Islet of Langerhans (tissue), 1 donor: Measurements from ENCODE around the gene PPP1R27.

Source experiments
- FAIRE-seq: peaks from one replicate; lab custom pipeline; 2011; peaks lifted over from hg19 to GRCh38; lab: Jason Lieb, UNC

Gene PPP1R27

GRCh38 chr17:81860756-81861568 lies 26.1 kb upstream of the PPP1R27 start:
- FAIRE-seq = peak; percentile 84

- no peak for FAIRE-seq
Observed at GRCh38 chr17:81859906-81860755, 25.3 kb upstream of the PPP1R27 start, which contains the start of gene P4HB. P4HB (minus strand) TSS chr17:81860535; CDS start chr17:81860471, 64 bp downstream.

GRCh38 chr17:81858967-81859905 lies 24.4 kb upstream of the PPP1R27 start:
- no peak for FAIRE-seq

GRCh38 chr17:81858170-81858966 lies 23.5 kb upstream of the PPP1R27 start:
- no peak for FAIRE-seq

GRCh38 chr17:81854974-81855774 lies 20.3 kb upstream of the PPP1R27 start:
- FAIRE-seq = no peak

GRCh38 chr17:81852237-81852636 lies 17.4 kb upstream of the PPP1R27 start:
- FAIRE-seq = no peak

- no peak for FAIRE-seq
Observed at GRCh38 chr17:81851423-81851822, 16.6 kb upstream of the PPP1R27 start.

GRCh38 chr17:81849457-81849856 lies 14.6 kb upstream of the PPP1R27 start:
- FAIRE-seq = no peak

- FAIRE-seq = no peak
Observed at GRCh38 chr17:81846743-81847689, 12.2 kb upstream of the PPP1R27 start.

GRCh38 chr17:81845881-81846742 lies 11.3 kb upstream of the PPP1R27 start:
- no peak for FAIRE-seq

GRCh38 chr17:81845361-81845760 lies 10.5 kb upstream of the PPP1R27 start:
- FAIRE-seq = no peak

- FAIRE-seq = no peak
Observed at GRCh38 chr17:81844887-81845286, 10.0 kb upstream of the PPP1R27 start.

GRCh38 chr17:81844327-81844851 lies 9.5 kb upstream of the PPP1R27 start:
- FAIRE-seq = no peak

GRCh38 chr17:81843713-81844326 lies 9.0 kb upstream of the PPP1R27 start:
- no peak for FAIRE-seq

GRCh38 chr17:81842725-81843504 lies 8.1 kb upstream of the PPP1R27 start:
- FAIRE-seq = no peak

GRCh38 chr17:81842378-81842724 lies 7.5 kb upstream of the PPP1R27 start:
- FAIRE-seq = no peak

- FAIRE-seq = no peak
Observed at GRCh38 chr17:81841866-81842265, 7.0 kb upstream of the PPP1R27 start.
